K562 (cell line): Measurements from ENCODE around the gene CDC42SE2.

Source experiments
- JUNB ChIP-seq: fragments of 450-650 bp; formaldehyde crosslinking; conservative IDR thresholded peaks from 2 replicates; pipeline ENCODE4 v1.4.0; 2020; ENCODE audit warnings: mild to moderate bottlenecking
- TAF1 ChIP-seq: IDR thresholded peaks from 2 replicates; pipeline ENCODE4 v1.6.1; 2011; ENCODE audit warnings: mild to moderate bottlenecking, low read length, moderate library complexity; ENCODE audit not compliant: insufficient read depth, control insufficient read depth, severe bottlenecking; ENCODE audit errors: extremely low read depth
- ZNF184 ChIP-seq: sonication (generic); formaldehyde crosslinking; IDR thresholded peaks from 2 replicates; pipeline ENCODE4 v1.5.0; 2020; ENCODE audit warnings: missing genetic modification reagents

DNA sequence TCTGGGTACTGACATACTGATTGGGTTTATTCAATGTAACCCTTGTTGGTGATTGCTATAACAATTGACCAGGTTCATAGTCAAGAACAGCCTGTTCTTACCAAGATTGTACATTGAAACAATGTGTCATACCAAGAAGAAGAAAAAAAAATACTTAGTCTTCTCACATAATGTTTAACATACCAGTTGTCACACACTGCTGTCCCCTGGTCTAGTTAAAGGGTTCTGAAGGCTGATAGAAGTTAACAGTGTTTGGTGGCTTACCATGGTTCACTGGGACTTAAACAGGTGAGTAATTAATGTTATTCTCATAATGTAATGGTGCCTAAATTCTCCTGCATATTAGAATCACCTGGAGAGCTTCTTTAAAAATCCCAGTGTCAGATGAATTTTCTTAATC is 18.5 kb upstream of the CDC42SE2 start:
- TF ChIP-seq TAF1 (no peak), JUNB (CRISPR knock-in tag) (no peak), ZNF184 (no peak)
